ENCODE results near the gene PCCB.
"Not testable (repeated sequence)": the region's sequence is repeated elsewhere in the genome, so short reads cannot be mapped to it uniquely, and the experiment has no call there.

Gene PCCB

DNA sequence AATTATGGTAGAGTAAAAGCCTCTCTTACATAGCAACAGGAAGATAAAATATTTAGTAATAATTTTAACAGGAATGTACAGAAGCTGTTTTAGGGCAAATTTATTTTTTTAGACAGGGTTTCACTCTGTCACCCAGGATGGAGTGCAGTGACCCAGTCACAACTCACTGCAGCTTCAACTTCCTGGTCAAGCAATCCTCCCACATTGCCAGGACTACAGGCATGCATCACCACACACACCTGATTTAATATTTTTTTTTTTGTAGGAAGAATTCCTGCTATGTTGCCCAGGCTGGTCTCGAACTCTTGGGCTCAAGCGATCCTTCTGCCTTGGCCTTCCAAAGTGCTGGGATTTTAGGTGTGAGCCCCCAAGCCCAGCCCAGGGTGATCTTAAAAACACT lies 61.1 kb downstream of the PCCB start:
- in situ Hi-C loops (cut with MboI; ENCODE audit: low sequenced_read_pairs): no loop called here

DNA sequence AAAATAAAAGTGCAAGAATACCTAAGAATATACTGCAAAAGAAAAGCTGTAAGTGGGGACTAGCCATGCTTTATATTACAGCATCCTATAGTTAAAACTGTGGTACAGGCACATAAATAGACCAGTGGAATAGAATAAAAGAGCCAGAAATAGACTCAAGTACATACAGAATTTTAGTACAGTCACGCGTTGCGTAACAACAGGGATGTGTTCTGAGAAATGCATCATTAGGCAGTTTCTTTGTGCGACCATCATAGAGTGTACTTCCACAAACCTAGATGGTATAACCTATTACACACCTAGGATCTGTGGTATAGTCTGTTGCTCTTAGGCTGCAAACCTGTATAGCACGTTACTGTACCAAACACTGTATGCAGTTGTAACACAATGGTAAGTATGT lies 61.8 kb downstream of the PCCB start:
- in situ Hi-C loops (cut with MboI; ENCODE audit: low sequenced_read_pairs): no loop called here

DNA sequence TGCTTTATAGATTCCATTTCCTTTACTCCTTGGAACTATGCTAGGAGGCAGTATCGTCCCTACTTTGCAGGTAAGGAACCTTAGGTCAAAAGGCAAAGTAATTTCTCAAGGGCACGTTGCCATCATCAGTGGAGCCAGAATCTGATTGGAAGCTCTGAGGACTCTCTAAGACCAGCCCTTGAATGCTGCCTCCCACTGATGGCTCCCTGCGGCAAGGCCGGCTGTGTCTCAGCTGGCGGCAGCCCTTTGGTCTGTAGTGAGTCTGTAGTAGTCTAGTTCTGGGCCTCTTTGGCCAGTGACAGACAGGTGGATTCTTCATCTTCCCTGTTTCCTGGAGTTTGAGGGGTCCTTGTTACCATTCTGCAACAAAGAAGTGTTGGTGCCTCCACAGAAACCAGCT lies 76.2 kb downstream of the PCCB start:
- in situ Hi-C loops (cut with MboI; ENCODE audit: low sequenced_read_pairs): no loop called here

- in situ Hi-C loops (cut with MboI; ENCODE audit: low sequenced_read_pairs): no loop called here
Measured at GRCh38 chr3:136327671-136328070, 77.5 kb downstream of the PCCB start.

GRCh38 chr3:136329593-136329992 lies 79.5 kb downstream of the PCCB start:
- in situ Hi-C loops (cut with MboI; ENCODE audit: low sequenced_read_pairs): no loop called here

DNA sequence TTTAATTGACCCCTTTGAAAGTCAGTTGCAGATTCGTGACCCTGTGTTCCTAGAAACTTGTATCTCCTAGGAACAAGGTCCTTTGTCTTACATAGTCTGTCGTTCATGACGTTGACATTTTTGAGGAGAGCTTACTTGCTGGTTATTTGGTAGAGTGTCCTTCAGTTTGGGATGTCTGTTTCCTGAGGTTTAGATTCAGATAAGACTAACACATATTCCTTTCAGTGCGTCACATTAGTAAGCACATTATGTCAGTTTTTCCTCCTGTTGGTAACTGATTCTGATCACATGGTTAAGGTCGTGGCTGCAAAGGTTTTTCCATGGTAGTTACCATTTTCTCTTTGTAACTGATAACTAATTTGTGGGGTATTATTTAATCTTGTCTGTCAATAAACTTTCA lies 80.8 kb downstream of the PCCB start:
- in situ Hi-C loops (cut with MboI; ENCODE audit: low sequenced_read_pairs): no loop called here

GRCh38 chr3:136332302-136332701 lies 82.2 kb downstream of the PCCB start:
- in situ Hi-C loops (cut with MboI; ENCODE audit: low sequenced_read_pairs): no loop called here

DNA sequence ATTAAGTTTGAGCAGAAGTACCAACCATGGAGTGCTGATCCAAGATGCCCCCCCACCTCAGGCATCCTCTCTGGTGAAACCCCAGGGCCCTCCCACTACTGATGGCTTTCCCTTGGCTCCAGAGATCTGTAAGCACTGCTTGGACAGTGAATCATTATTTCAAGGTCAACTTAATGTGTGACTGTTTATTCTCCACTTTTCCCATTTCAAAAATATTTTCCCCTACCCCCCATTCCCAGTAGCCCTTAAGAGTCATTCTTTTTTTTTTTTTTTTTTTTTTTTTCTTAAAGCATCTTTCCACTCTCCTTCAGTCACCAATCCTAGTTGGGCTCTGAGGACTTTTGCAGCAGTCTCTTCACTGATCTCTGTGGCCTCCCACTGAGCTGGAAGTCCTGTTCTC lies 82.6 kb downstream of the PCCB start:
- in situ Hi-C loops (cut with MboI; ENCODE audit: low sequenced_read_pairs): no loop called here

DNA sequence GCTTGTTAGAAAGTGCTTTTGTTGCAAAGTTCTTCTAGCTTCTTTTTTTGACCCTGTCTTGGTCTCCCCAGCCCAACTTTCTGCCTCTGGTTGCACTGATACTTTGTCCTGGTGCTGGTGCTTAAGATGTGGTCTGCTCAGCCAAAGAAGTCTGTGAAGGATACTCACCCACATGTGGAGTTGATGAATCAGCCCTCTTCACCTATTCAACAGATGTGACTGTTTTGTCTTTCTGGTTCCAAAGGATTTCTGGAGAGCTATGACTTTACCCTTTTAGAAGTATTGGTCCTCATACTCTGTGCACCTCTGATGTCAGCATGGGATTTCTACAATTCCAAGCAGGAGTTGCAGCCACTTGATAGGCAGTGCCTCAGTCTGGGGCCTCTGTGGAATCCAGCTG lies 84.1 kb downstream of the PCCB start:
- in situ Hi-C loops (cut with MboI; ENCODE audit: low sequenced_read_pairs): no loop called here

DNA sequence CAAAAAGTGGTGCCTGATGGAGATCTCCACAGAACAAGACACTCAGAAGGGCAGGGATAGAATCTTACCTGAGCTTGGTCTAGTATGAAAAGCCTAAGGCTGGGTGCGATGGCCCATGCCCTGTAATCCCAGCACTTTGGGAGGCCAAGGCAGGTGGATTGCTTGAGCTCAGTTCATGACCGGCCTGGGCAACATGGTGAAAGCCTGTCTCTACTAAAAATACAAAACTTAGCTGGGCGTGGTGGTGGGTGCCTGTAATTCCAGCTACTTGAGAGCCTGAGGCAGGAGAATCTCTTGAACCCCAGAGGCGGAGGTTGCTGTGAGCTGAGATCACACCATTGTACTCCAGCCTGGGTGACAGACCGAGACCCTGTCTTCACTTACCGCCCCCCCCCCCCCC lies 84.6 kb downstream of the PCCB start:
- in situ Hi-C loops (cut with MboI; ENCODE audit: low sequenced_read_pairs): not testable (repeated sequence)

GRCh38 chr3:136336329-136337100 lies 86.4 kb downstream of the PCCB start:
- in situ Hi-C loops (cut with MboI; ENCODE audit: low sequenced_read_pairs): no loop called here

DNA sequence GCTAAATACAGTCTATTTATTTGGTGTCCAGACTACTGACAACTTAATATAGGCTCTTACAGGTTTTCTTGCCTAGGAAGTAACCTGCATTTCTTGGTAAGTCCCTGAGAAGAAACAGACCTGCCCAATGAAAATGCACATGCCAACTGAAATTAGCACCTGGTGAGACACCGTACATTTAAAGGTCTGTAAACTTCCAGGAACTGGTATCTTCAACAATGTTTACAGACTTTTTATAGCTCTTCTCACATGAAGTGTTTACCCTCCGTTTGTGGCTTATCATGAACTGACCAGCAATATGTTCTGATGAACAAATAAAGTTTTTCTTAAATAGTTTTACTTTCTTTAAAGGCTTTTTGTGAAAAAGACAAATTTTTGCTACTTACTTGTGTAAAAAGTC lies 93.3 kb downstream of the PCCB start:
- in situ Hi-C loops (cut with MboI; ENCODE audit: low sequenced_read_pairs): no loop called here

GRCh38 chr3:136343873-136344555 lies 93.9 kb downstream of the PCCB start:
- in situ Hi-C loops (cut with MboI; ENCODE audit: low sequenced_read_pairs): no loop called here

GRCh38 chr3:136346486-136346885 lies 96.3 kb downstream of the PCCB start:
- in situ Hi-C loops (cut with MboI; ENCODE audit: low sequenced_read_pairs): no loop called here

DNA sequence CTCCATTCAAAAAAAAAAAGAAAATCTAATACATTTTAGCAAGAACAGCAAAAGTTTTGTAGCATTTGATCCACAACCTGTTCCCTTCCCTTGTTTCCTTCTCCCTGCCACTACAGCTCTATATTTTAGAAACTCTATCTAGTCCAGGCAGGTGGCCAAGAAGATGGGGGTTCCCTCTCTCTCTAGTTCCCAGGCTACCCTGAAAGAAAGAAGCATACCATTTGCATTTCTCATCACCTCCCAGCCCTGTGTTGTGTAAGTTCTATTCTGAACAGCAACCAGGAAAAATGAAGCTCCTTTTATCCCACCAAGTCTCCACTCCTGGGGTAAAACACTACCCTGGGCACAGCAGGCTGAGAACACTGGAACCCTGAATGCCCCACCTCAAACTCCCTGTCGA lies 100.0 kb downstream of the PCCB start:
- in situ Hi-C loops (cut with MboI; ENCODE audit: low sequenced_read_pairs): no loop called here

DNA sequence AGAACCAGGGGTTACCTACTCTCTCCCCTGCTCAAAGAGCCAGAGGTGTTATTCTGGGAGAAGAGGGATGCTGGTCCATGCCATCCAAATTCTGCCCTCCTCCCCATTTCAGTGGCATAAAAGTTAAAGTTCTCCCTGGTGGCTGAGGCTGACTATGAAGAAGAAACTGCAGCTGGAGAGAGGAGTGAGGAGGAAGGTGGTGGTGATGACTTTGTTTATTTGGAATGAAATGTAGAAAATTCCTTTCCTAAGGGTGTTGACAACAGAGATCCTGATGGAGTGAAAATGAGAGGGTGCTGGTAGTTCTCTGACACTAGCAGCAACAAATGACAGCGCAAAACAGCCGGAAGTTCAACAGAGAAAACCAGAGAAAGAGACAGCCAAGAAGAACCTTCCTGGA lies 100.4 kb downstream of the PCCB start:
- in situ Hi-C loops (cut with MboI; ENCODE audit: low sequenced_read_pairs): no loop called here

DNA sequence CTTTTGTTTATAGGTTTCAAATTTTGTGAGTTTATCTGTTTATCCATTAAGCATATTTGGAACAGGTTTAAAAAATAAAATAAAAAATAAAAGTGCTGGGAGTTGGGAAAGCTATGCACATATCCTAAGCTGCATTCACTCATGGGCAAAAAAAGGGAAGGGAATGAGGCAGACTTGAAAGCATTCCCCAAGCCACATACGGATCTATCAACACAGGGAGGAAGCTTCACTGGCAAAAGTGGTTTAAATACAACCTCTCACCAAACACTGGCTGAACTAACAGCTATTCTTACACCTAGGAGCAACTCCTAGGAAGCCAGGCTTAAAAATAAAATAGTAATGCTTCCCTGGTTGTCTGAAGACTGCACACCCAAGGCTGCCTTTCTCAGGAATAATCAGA lies 101.2 kb downstream of the PCCB start:
- in situ Hi-C loops (cut with MboI; ENCODE audit: low sequenced_read_pairs): no loop called here

- in situ Hi-C loops (cut with MboI; ENCODE audit: low sequenced_read_pairs): no loop called here
Measured at GRCh38 chr3:136351905-136352304, 101.8 kb downstream of the PCCB start.

GRCh38 chr3:136353461-136353860 lies 103.3 kb downstream of the PCCB start:
- in situ Hi-C loops (cut with MboI; ENCODE audit: low sequenced_read_pairs): no loop called here

DNA sequence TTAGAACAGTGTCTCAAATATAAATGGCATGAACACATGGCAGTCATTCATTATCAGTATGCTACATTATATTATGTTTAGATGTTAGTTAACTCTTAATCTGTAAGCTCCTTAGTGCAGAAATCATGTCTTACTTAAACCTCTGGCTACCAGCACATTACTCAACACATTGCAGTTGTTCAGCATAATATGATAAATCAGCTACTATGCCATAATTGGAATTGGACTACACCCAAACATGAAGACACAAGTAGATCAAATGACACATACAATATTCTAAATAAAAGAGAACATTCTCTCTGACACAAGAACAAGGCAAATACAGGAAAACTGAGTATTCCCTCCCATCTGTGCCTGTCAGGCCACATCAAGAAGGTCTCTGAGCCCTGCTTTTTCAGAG lies 116.1 kb downstream of the PCCB start:
- in situ Hi-C loops (cut with MboI; ENCODE audit: low sequenced_read_pairs): no loop called here

DNA sequence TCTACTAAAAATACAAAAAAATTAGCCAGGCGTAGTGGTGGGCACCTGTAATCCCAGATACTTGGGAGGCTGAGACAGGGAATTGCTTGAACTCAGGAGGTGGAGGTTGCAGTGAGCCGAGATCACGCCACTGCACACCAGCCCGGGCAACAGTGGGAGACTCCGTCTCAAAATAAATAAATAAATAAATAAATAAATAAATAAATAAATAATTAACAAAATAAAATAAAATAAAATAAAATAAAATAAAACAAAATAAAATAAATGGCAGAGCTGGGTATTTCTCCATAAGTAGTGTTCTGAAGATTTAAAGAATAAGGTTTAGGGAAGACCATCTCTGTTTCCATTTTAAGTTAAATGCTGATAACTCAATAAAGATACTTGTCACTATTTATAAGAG lies 125.7 kb downstream of the PCCB start:
- in situ Hi-C loops (cut with MboI; ENCODE audit: low sequenced_read_pairs): not testable (repeated sequence)

- in situ Hi-C loops (cut with MboI; ENCODE audit: low sequenced_read_pairs): no loop called here
Measured at GRCh38 chr3:136377508-136377907, 127.4 kb downstream of the PCCB start.

DNA sequence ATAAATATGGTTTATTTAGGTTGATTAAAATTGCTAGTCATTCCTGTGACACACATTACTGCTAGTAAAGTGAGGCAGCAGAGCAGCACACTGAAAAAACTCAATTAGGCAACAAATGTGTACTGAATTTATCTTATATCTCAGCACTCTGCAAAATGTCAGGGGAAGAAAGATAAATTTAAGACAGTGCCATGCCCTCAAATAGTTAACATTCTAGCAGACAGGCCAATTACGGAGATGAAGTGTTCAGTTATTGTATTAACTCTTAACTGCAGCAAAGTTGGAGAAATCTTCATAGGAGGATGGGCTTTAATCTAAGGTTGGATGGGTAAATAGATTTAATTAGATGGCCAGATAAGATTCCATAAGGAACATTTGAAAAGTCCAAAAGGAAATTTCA lies 127.9 kb downstream of the PCCB start:
- in situ Hi-C loops (cut with MboI; ENCODE audit: low sequenced_read_pairs): no loop called here

Data from HL-60/S4 treated with phorbol 12-myristate 13-acetate at 8.2 ng/mL for 4 days and 3 days (cell line).